Suprapubic skin (tissue), 4 donors: ENCODE data around the gene SRRT. TPM values are rescaled to one million over a fixed set of nuclear protein-coding genes. Genes with fewer than 3 reads are reported as not detected.
A peak's percentile ranks its signal among the peaks of the same experiment; 100 is the strongest.

Experiments used
- DNase-seq, 2 donors: peaks; one replicate each; pipeline ENCODE4 v3.0.0-alpha.2; 2019; ENCODE audit warnings: low spot score in 2 of 2
- H3K27ac ChIP-seq: fragments of 200-600 bp; sonication (generic); one replicate; pipeline ENCODE4 v1.5.1; 2019
- H3K27me3 ChIP-seq: fragments of 200-600 bp; sonication (generic); one replicate; pipeline ENCODE4 v1.5.1; 2019
- H3K36me3 ChIP-seq: fragments of 200-600 bp; sonication (generic); one replicate; pipeline ENCODE4 v1.5.1; 2019
- H3K4me1 ChIP-seq: fragments of 200-600 bp; sonication (generic); one replicate; pipeline ENCODE4 v1.5.1; 2019
- H3K4me3 ChIP-seq: fragments of 200-600 bp; sonication (generic); one replicate; pipeline ENCODE4 v1.5.1; 2019; ENCODE audit warnings: mild to moderate bottlenecking
- H3K9me3 ChIP-seq: fragments of 200-600 bp; sonication (generic); one replicate; pipeline ENCODE4 v1.5.1; 2019
- EP300 ChIP-seq: sonication (generic); formaldehyde crosslinking; IDR thresholded peaks from one replicate; pipeline ENCODE4 v1.6.1; 2017; ENCODE audit warnings: antibody characterized with exemption
- POLR2A ChIP-seq, 2 donors: fragments of 450-650 bp; IDR thresholded peaks; one replicate each; pipeline ENCODE4 v1.6.1; 2017; ENCODE audit warnings: antibody characterized with exemption in 2 of 2, mild to moderate bottlenecking in 2 of 2, moderate library complexity in 2 of 2
- POLR2AphosphoS5 ChIP-seq, 3 donors: sonication (generic); formaldehyde crosslinking; IDR thresholded peaks; one replicate each; pipeline ENCODE4 v1.6.1; 2017; ENCODE audit warnings: antibody characterized with exemption in 3 of 3
- WGBS: methylation state at CpG from one replicate; pipeline ENCODE4 v1.1.5; 2018; 5-methylcytosine and 5-hydroxymethylcytosine counted together
- total RNA-seq, 4 donors: library from RNA; depleted of rRNA; stranded (reverse); fragments of >200 nt; gene quantifications; one replicate each; pipeline ENCODE4 v1.1.0, GENCODE V29; 2016
- TF ChIP-seq, protein P1 (sequence below), 2 donors: fragments of 200-600 bp in 1 of 2; fragments of 450-650 bp in 1 of 2; sonication (generic) in 1 of 2; IDR thresholded peaks; one replicate each; pipeline ENCODE4 v1.5.1; 2016 to 2019; ENCODE audit warnings: antibody characterized with exemption in 2 of 2, mild to moderate bottlenecking in 1 of 2, moderate library complexity in 1 of 2

SRRT gene
- total RNA-seq, 4 donors from 2014 or later, result 62.8 to 163 (median 92.8) TPM

DNA sequence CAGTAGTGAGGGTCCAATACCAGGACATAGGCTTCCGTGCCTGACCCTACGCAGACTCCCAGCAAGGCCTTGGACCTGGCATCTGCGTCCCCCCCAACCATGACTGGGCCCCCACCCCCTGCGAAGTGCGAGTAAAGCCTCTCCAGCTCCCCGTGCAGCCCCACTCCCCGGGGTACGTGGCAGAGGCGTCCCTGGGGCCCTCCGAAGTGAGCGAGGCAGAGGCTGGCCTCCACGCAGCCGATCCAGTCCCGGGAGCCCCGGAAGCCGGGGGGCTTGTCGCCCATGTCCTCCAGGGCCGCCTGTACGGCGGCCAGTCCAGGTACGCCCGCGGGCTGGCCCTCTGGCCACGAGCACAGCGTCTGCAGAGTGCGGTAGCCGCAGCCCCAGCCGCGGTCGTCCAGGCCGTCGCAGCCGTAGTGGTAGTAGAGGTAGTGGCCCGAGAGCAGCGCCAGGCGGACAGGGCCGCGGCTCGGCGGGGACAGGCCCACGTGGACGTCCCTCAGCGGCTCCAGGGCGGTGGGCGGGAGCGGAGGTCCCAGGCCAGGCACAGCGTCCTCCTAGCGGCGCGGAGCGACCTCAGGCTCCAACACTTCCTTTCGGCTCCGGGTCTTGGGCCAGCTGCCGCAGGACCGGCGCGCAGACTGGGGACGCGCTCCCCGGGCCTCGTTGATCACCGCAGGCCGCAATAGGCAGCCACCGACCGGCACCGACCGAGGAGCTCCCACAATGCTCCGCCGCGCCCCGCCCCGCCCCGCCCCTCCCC is 14.3 kb downstream of the SRRT start, which contains the start of gene UFSP1:
TSS of gene UFSP1 (minus strand) at position 728 of the 763 bp plus-strand sequence. CDS start at position 284, 444 bp downstream.
- Histone ChIP-seq H3K27ac (peak within 1 kb of the TSS; percentile 89), H3K4me3 (peak within 1 kb of the TSS; percentile 67), H3K36me3 (peaks cover 44% of the 10 kb centered on the region), H3K4me1 (peaks cover 42% of the 10 kb centered on the region), H3K9me3 (no peaks in the 10 kb centered on the region), H3K27me3 (no peaks in the 10 kb centered on the region)
- 46% methylated on average over 3 of the region's 73 CpGs for WGBS
- peak in 1 of 2 donors; percentile 78 for DNase-seq
- TF ChIP-seq EP300 (no peak), POLR2AphosphoS5 (IDR thresholded peaks at IDR 0.05) (peak in 2 of 3 donors; percentile 8 to 61)

DNA sequence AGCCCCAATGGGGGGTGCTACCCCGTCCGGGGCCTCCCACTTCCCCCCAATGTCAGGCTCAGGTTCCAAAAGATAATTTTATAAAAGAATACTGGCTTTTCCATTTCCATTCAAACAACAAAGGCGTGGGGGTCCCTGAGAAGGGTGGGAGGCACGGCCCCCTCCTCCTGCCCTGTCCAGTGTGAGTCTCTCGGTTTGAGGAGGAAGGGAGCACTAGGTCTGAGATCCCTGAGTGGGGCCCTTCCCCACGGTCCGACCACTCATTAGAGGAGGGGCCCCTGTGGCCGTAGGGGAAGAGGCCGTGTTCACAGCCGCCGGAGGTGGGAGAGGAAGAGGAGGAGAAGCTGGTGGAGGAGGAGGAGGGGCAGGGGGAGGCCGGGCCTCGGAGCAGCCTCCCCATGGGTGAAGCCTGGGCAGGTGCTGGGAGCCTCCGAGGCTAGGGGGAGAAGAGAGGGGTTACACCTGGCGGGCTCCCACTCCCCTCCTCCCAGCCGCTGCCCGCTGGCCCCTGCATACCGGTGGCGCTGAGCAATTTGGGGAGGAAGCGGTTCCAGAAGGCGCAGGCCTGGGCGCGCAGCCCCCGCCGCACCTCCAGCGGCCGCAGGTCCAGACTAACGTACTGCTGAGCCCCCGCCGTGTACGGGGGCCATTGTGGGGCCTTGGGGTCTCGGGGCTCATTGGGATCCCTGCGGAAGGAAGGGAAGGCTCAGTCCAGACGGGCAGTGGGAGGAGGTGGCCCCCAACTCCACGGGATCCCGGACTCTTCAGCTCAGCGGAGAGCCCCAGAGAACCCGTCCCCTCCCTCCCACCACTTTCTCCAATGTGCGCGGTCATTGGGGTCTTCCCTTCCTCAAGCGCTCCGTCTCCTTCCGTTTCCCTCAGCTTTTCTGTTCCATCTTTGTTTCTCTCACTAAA is 16.0 kb downstream of the SRRT start:
- Histone ChIP-seq H3K9me3 (no peaks in the 10 kb centered on the region), H3K4me1 (peaks cover 59% of the 10 kb centered on the region), H3K27ac (peak overlapping the region; percentile 89), H3K36me3 (peaks cover 27% of the 10 kb centered on the region), H3K27me3 (peaks cover 15% of the 10 kb centered on the region), H3K4me3 (peak overlapping the region; percentile 67)
- peak in 1 of 2 donors; percentile 72 for DNase-seq
- WGBS, result 23% methylated on average over 36 of the region's 43 CpGs
- no peak for TF ChIP-seq EP300
- TF ChIP-seq, protein P1, sequence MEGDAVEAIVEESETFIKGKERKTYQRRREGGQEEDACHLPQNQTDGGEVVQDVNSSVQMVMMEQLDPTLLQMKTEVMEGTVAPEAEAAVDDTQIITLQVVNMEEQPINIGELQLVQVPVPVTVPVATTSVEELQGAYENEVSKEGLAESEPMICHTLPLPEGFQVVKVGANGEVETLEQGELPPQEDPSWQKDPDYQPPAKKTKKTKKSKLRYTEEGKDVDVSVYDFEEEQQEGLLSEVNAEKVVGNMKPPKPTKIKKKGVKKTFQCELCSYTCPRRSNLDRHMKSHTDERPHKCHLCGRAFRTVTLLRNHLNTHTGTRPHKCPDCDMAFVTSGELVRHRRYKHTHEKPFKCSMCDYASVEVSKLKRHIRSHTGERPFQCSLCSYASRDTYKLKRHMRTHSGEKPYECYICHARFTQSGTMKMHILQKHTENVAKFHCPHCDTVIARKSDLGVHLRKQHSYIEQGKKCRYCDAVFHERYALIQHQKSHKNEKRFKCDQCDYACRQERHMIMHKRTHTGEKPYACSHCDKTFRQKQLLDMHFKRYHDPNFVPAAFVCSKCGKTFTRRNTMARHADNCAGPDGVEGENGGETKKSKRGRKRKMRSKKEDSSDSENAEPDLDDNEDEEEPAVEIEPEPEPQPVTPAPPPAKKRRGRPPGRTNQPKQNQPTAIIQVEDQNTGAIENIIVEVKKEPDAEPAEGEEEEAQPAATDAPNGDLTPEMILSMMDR (IDR thresholded peaks at IDR 0.05), result no peak
- TF ChIP-seq POLR2AphosphoS5 (IDR thresholded peaks at IDR 0.05), result no peak
- no peak for TF ChIP-seq POLR2A (IDR thresholded peaks at IDR 0.05)

DNA sequence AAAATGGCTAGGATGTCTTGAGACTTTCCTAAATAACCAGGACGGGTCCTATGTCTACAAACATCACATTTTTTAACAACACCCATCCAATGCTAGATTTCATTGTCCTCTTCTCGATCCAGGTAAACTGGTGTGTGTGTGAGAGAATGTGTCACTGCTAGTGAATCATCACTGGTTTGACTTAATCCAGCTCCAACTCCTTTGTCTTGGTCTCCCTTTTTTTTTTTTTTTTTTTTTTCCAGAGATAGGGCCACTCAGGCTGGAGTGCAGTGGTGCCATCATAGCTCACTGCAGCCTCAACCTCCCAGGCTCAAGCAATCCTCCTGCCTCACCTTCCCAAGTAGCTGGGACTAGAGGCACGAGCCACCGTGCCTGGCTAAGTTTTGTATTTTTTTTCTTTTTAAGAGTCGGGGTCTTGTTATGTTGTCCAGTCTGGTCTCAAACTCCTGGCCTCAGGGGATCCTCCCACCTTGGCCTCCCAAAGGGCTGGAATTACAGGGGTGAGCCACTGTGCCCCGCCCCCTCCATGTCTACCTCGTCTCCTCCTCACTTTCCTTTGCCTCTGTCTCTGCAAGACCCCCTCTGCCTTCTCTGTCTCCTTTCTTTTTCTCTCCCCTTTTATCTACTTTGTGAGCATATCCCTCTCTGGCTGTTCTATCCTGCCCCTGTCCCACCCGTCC is 16.8 kb downstream of the SRRT start:
- no peak for DNase-seq
- WGBS, result 68% methylated on average over 8 of the region's 8 CpGs
- Histone ChIP-seq H3K27ac (no peak overlapping the region), H3K9me3 (no peaks in the 10 kb centered on the region), H3K36me3 (peaks cover 19% of the 10 kb centered on the region), H3K4me1 (peaks cover 67% of the 10 kb centered on the region), H3K27me3 (peaks cover 23% of the 10 kb centered on the region), H3K4me3 (no peak overlapping the region)
- TF ChIP-seq POLR2AphosphoS5 (IDR thresholded peaks at IDR 0.05), result no peak
- no peak for TF ChIP-seq EP300
- no peak for TF ChIP-seq POLR2A (IDR thresholded peaks at IDR 0.05)
- TF ChIP-seq, protein P1 (IDR thresholded peaks at IDR 0.05), result no peak

DNA sequence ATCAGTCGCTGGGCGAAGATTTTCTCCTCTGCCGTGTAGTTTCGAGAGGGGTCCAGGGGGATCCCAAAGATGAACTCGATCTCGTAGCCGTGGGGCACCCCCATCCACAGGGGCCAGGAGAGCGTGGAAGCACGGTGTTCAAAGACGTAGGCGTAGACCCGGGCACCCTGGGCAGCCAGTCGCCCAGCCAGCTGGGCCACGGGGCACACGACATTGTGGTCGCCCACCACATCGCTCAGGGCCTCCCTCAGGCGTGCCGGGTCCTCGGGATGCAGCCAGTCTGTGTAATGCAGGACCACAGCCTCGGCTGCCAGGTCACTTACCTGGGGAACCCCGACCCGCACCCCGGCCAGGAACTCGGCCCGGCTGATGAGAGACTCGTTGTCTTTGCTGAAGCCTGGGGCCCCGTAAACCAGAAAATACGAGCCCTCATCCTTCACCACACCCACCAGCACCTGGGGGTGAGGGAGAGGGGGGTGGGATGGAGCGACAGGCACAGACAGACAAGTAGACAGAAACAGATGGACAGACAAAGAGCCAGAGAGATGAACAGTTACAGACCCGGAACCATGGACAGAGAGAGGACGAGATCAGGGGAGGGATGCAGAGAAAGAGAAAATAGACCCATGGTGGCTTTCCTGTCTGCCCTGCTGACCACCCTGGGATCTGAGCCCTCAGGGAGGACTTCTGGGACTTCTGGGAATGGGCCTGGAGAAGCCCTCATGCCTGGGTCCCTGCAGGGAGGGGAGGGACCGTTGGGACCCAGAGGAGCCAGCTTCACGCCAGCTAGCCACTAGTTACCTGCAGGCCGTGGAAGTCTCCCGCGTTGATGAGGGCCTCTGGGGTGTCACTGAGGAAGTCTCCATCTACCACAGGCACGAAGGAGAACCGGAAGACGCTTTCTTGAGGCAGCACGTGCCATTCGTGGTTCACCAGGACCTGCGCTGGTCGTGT is 17.7 kb downstream of the SRRT start:
- H3K4me3 ChIP-seq, result no peak overlapping the region
- H3K9me3 ChIP-seq, result no peaks in the 10 kb centered on the region
- peaks cover 70% of the 10 kb centered on the region for H3K4me1 ChIP-seq
- H3K36me3 ChIP-seq, result peaks cover 10% of the 10 kb centered on the region
- no peak for TF ChIP-seq POLR2AphosphoS5 (IDR thresholded peaks at IDR 0.05)
- TF ChIP-seq, protein P1 (IDR thresholded peaks at IDR 0.05), result no peak
- no peak for TF ChIP-seq EP300
- no peak for TF ChIP-seq POLR2A (IDR thresholded peaks at IDR 0.05)
- no peak overlapping the region for H3K27ac ChIP-seq
- no peak for DNase-seq
- peaks cover 32% of the 10 kb centered on the region for H3K27me3 ChIP-seq
- 88% methylated on average over 22 of the region's 44 CpGs for WGBS
